Testis (tissue), 3 donors: ENCODE results near the gene HK1. TPM values are rescaled to one million over a fixed set of nuclear protein-coding genes. Genes with fewer than 3 reads are reported as not detected.
"Not testable (repeated sequence)": the region's sequence is repeated elsewhere in the genome, so short reads cannot be mapped to it uniquely, and the experiment has no call there.

Experiments
- DNase-seq: peaks from one replicate; pipeline ENCODE4 v3.0.0-alpha.2; 2019
- H3K27ac ChIP-seq, 2 donors: fragments of 200-600 bp; sonication (generic); one replicate each; pipeline ENCODE4 v1.5.1; 2019
- H3K27me3 ChIP-seq: fragments of 200-600 bp; sonication (generic); one replicate; pipeline ENCODE4 v1.5.1; 2019
- H3K36me3 ChIP-seq: fragments of 200-600 bp; sonication (generic); one replicate; pipeline ENCODE4 v1.5.1; 2017; ENCODE audit warnings: low read depth; ENCODE audit errors: missing control alignments
- H3K4me1 ChIP-seq: fragments of 200-600 bp; sonication (generic); one replicate; pipeline ENCODE4 v1.5.1; 2019
- H3K4me3 ChIP-seq, 2 donors: fragments of 200-600 bp; sonication (generic); one replicate each; pipeline ENCODE4 v1.5.1; 2017 to 2019
- H3K9me3 ChIP-seq: fragments of 200-600 bp; sonication (generic); one replicate; pipeline ENCODE4 v1.5.1; 2017
- CTCF ChIP-seq, 3 experiments: fragments of 450-650 bp in 2 of 3; fragments of 200-600 bp in 1 of 3; sonication (generic) in 1 of 3; IDR thresholded peaks; one replicate each; pipeline ENCODE4 v1.5.1; 2016 to 2019; ENCODE audit warnings: antibody characterized with exemption in 3 of 3, mild to moderate bottlenecking in 2 of 3, moderate library complexity in 1 of 3
- POLR2A ChIP-seq: fragments of 450-650 bp; IDR thresholded peaks from one replicate; pipeline ENCODE4 v1.6.1; 2017; ENCODE audit warnings: antibody characterized with exemption, mild to moderate bottlenecking, moderate library complexity
- WGBS, 2 donors: methylation state at CpG; one replicate each; pipeline ENCODE4 v1.1.5; 2018; 5-methylcytosine and 5-hydroxymethylcytosine counted together
- intact Hi-C: fragments of 100-400 bp; cut with DNase I; formaldehyde crosslinking; loops from one replicate; pipeline ENCODE4 v1.15.1; 2023; ENCODE audit warnings: low total_unique reads
- polyA plus RNA-seq: library from polyadenylated mRNA; stranded (reverse); fragments of 350-450 nt; fragmentation: Illumina TruSeq; extraction: RNeasy Lipid Tissue Mini Kit (QIAGEN cat#74804); gene quantifications from one replicate; pipeline ENCODE4 v1.2.3, GENCODE V29; 2014; ENCODE audit warnings: low read depth, low replicate concordance; ENCODE audit not compliant: insufficient read depth
- total RNA-seq, 2 donors: library from RNA; depleted of rRNA; stranded (reverse); fragments of >200 nt; gene quantifications; one replicate each; pipeline ENCODE4 v1.2.3, GENCODE V29; 2016

Gene HK1
- total and polyA plus RNA-seq, 3 donors from 2014 or later: 62.3 to 179 (median 143) TPM

GRCh38 chr10:69443354-69443753 is 165.1 kb downstream of the HK1 start:
- Histone ChIP-seq H3K9me3 (no peaks in the 10 kb centered on the region), H3K36me3 (no peaks in the 10 kb centered on the region), H3K27me3 (no peaks in the 10 kb centered on the region), H3K4me3 (no peak overlapping the region), H3K27ac (no peak overlapping the region), H3K4me1 (no peaks in the 10 kb centered on the region)
- no peak for DNase-seq
- intact Hi-C loops: no loop called here
- WGBS, 2 donors: 86 to 94% methylated on average over 1 of the region's 1 CpG
- TF ChIP-seq CTCF (IDR thresholded peaks at IDR 0.05): no peak
- TF ChIP-seq POLR2A: no peak

GRCh38 chr10:69445041-69445440 is 166.7 kb downstream of the HK1 start:
- DNase-seq: no peak
- no peaks in the 10 kb centered on the region for H3K36me3 ChIP-seq
- no peaks in the 10 kb centered on the region for H3K9me3 ChIP-seq
- H3K27ac ChIP-seq: no peak overlapping the region
- 87 to 90% methylated on average over 4 of the region's 4 CpGs for WGBS, 2 donors
- no peak overlapping the region for H3K4me3 ChIP-seq
- no peaks in the 10 kb centered on the region for H3K27me3 ChIP-seq
- intact Hi-C loops: no loop called here
- peaks cover 2% of the 10 kb centered on the region for H3K4me1 ChIP-seq
- TF ChIP-seq POLR2A (no peak), CTCF (IDR thresholded peaks at IDR 0.05) (no peak)

- TF ChIP-seq CTCF (IDR thresholded peaks at IDR 0.05): no peak
- TF ChIP-seq POLR2A: no peak
- H3K27ac ChIP-seq: no peak overlapping the region
Measured at GRCh38 chr10:69446229-69446628, 167.9 kb downstream of the HK1 start.

GRCh38 chr10:69446650-69447151 is 168.4 kb downstream of the HK1 start:
- Histone ChIP-seq H3K9me3 (no peaks in the 10 kb centered on the region), H3K27ac (no peak overlapping the region), H3K36me3 (no peaks in the 10 kb centered on the region), H3K4me3 (no peak overlapping the region), H3K4me1 (peaks cover 7% of the 10 kb centered on the region), H3K27me3 (no peaks in the 10 kb centered on the region)
- no peak for TF ChIP-seq CTCF (IDR thresholded peaks at IDR 0.05)
- TF ChIP-seq POLR2A: no peak
- intact Hi-C loops: no loop called here
- WGBS, 2 donors: 57 to 64% methylated on average over 3 of the region's 3 CpGs
- no peak for DNase-seq

More at GRCh38 chr10:69446229-69446628, 167.9 kb downstream of the HK1 start:
- no peaks in the 10 kb centered on the region for H3K9me3 ChIP-seq
- DNase-seq: no peak
- H3K4me1 ChIP-seq: peaks cover 7% of the 10 kb centered on the region
- intact Hi-C loops: no loop called here
- H3K36me3 ChIP-seq: no peaks in the 10 kb centered on the region
- H3K27me3 ChIP-seq: no peaks in the 10 kb centered on the region
- no peak overlapping the region for H3K4me3 ChIP-seq

- peaks cover 7% of the 10 kb centered on the region for H3K4me1 ChIP-seq
- TF ChIP-seq POLR2A (no peak), CTCF (IDR thresholded peaks at IDR 0.05) (peak; percentile 41 to 60 (median 58))
- H3K36me3 ChIP-seq: no peaks in the 10 kb centered on the region
- WGBS, 2 donors: 13% methylated on average over 1 of the region's 1 CpG; no CpG with 5 or more reads in 1 of the 2 donors
- intact Hi-C loops: no loop called here
- no peaks in the 10 kb centered on the region for H3K9me3 ChIP-seq
- no peak overlapping the region for H3K27ac ChIP-seq
- H3K27me3 ChIP-seq: no peaks in the 10 kb centered on the region
- no peak overlapping the region for H3K4me3 ChIP-seq
- DNase-seq: peak; percentile 68
Measured at GRCh38 chr10:69449841-69450240, 171.5 kb downstream of the HK1 start.

- intact Hi-C loops, DNase-seq, H3K36me3 ChIP-seq, H3K27me3 ChIP-seq, H3K27ac ChIP-seq, H3K9me3 ChIP-seq, H3K4me1 ChIP-seq: not testable (repeated sequence)
- H3K4me3 ChIP-seq: peak overlapping the region in 1 of 2 donors; percentile 67
- 69 to 78% methylated on average over 14 to 16 of the region's 16 CpGs for WGBS, 2 donors
Measured at GRCh38 chr10:69450395-69450794, 172.1 kb downstream of the HK1 start.
